Upper lobe of left lung (tissue), 6 donors: ENCODE data around the gene UTP25. TPM values are rescaled to one million over a fixed set of nuclear protein-coding genes. Genes with fewer than 3 reads are reported as not detected.

Experiments used
- ATAC-seq, 2 donors: fragments of 200-7000 bp; cut with Tn5 transposase; one replicate each; pipeline ENCODE4 v1.9.1; 2022; ENCODE audit warnings: mild to moderate bottlenecking in 2 of 2, moderate library complexity in 2 of 2; ENCODE audit not compliant: low FRiP score in 2 of 2
- DNase-seq, 2 donors: peaks; one replicate each; pipeline ENCODE4 v3.0.0-alpha.2; 2019 to 2020
- H3K27ac ChIP-seq, 4 donors: fragments of 200-600 bp; sonication (generic); one replicate each; pipeline ENCODE4 v1.5.1; 2016 to 2019
- H3K27me3 ChIP-seq, 4 donors: fragments of 200-600 bp; sonication (generic); one replicate each; pipeline ENCODE4 v1.5.1; 2017 to 2019
- H3K36me3 ChIP-seq, 4 donors: fragments of 200-600 bp; sonication (generic); one replicate each; pipeline ENCODE4 v1.5.1; 2016 to 2019
- H3K4me1 ChIP-seq, 4 donors: fragments of 200-600 bp; sonication (generic); one replicate each; pipeline ENCODE4 v1.5.1; 2018 to 2019
- H3K4me3 ChIP-seq, 4 donors: fragments of 200-600 bp; sonication (generic); one replicate each; pipeline ENCODE4 v1.5.1; 2017 to 2019; ENCODE audit warnings: mild to moderate bottlenecking in 2 of 4, moderate library complexity in 1 of 4
- H3K9me3 ChIP-seq, 4 donors: fragments of 200-600 bp; sonication (generic); one replicate each; pipeline ENCODE4 v1.5.1; 2018 to 2019
- EP300 ChIP-seq, 4 donors: sonication (generic); formaldehyde crosslinking; IDR thresholded peaks; one replicate each; pipeline ENCODE4 v1.5.1; 2017; ENCODE audit warnings: antibody characterized with exemption in 4 of 4, control low read depth in 2 of 4
- POLR2A ChIP-seq, 4 donors: fragments of 450-650 bp; IDR thresholded peaks; one replicate each; pipeline ENCODE4 v1.5.1; 2016 to 2017; ENCODE audit warnings: antibody characterized with exemption in 4 of 4, mild to moderate bottlenecking in 2 of 4
- POLR2AphosphoS5 ChIP-seq, 2 donors: sonication (generic); formaldehyde crosslinking; IDR thresholded peaks; one replicate each; pipeline ENCODE4 v1.5.1; 2017; ENCODE audit warnings: antibody characterized with exemption in 2 of 2
- WGBS, 2 donors: methylation state at CpG; one replicate each; pipeline ENCODE4 v1.1.5; 2017 to 2018; 5-methylcytosine and 5-hydroxymethylcytosine counted together
- total RNA-seq, 6 donors: library from RNA; depleted of rRNA in 4 of 6; stranded (reverse); fragments of >200 nt in 4 of 6; gene quantifications; one replicate each; pipeline versions ENCODE4 v1.1.0 to v1.2.1, GENCODE V29; 2016 to 2021
- TF ChIP-seq, protein P1 (sequence below), 6 experiments: fragments of 450-650 bp in 4 of 6; fragments of 200-600 bp in 2 of 6; sonication (generic) in 2 of 6; IDR thresholded peaks; one replicate each; pipeline ENCODE4 v1.5.1; 2016 to 2019; ENCODE audit warnings: antibody characterized with exemption in 6 of 6
- donor health status: DM: no; HTN: no; CAD: no; lungs with moderate emphysema.
- donor health status: DM: no; HTN: yes; CAD: no; lungs with severe emphysema.

The UTP25 gene
- total RNA-seq, 6 donors from 2014 or later, result 2.4 to 9.4 (median 7.9) TPM

DNA sequence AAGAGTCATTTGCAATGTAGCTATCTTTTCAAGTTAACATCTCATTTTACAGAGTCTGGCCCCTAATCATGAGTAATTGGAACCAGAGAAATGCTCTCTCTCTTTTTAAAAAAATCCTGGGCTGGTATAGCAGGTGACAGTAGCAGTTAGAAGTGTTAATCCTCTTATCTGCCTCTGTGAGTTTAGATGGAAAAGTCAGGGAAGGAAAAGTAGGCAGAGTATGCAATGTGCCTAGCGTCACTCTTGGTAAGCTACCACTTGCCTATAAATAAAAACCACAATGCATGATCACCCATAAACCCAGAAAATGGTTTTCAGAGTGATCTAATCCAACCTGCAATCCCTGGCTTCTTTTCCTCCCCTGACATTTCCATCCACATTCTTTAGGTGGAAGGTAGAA, 43.2 kb downstream of the UTP25 start:
- no peaks in the 10 kb centered on the region for H3K27me3 ChIP-seq
- WGBS, 2 donors, result 29 to 60% methylated on average over 1 of the region's 1 CpG
- ATAC-seq, result no peak
- H3K9me3 ChIP-seq, result peaks cover 0 to 6% (median 5%) of the 10 kb centered on the region in 4 donors
- TF ChIP-seq, protein P1, sequence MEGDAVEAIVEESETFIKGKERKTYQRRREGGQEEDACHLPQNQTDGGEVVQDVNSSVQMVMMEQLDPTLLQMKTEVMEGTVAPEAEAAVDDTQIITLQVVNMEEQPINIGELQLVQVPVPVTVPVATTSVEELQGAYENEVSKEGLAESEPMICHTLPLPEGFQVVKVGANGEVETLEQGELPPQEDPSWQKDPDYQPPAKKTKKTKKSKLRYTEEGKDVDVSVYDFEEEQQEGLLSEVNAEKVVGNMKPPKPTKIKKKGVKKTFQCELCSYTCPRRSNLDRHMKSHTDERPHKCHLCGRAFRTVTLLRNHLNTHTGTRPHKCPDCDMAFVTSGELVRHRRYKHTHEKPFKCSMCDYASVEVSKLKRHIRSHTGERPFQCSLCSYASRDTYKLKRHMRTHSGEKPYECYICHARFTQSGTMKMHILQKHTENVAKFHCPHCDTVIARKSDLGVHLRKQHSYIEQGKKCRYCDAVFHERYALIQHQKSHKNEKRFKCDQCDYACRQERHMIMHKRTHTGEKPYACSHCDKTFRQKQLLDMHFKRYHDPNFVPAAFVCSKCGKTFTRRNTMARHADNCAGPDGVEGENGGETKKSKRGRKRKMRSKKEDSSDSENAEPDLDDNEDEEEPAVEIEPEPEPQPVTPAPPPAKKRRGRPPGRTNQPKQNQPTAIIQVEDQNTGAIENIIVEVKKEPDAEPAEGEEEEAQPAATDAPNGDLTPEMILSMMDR (IDR thresholded peaks at IDR 0.05), result no peak
- TF ChIP-seq POLR2A (IDR thresholded peaks at IDR 0.05), result no peak
- TF ChIP-seq EP300 (IDR thresholded peaks at IDR 0.05), result no peak
- no peak for TF ChIP-seq POLR2AphosphoS5 (IDR thresholded peaks at IDR 0.05)
- no peaks in the 10 kb centered on the region for H3K36me3 ChIP-seq
- no peak for DNase-seq
- no peak overlapping the region for H3K27ac ChIP-seq
- H3K4me1 ChIP-seq, result no peaks in the 10 kb centered on the region
- no peak overlapping the region for H3K4me3 ChIP-seq

DNA sequence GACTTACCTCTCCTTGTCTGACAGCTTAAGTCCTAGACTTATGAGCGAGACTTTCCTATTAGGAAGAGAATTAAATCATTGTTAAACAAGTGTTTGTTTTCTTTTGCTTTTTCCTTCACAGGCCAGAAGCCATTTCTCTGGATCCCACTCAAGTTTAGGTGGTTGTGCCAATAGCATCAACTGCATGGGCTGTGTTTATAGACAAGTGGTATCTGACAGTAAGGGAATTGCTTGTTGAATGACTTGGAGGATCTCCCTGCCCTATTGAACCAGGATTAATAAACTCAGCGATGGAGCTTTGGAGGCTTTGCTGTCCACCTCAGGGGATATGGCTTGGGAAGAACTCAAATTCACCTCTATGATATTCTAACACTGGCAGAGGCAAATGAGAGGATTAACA, 43.7 kb downstream of the UTP25 start:
- H3K27ac ChIP-seq, result no peak overlapping the region
- H3K36me3 ChIP-seq, result no peaks in the 10 kb centered on the region
- no peaks in the 10 kb centered on the region for H3K27me3 ChIP-seq
- no peak for DNase-seq
- 71 to 78% methylated on average over 2 of the region's 2 CpGs for WGBS, 2 donors
- ATAC-seq, result no peak
- no peak for TF ChIP-seq POLR2A (IDR thresholded peaks at IDR 0.05)
- TF ChIP-seq, protein P1 (IDR thresholded peaks at IDR 0.05), result no peak
- no peak overlapping the region for H3K4me3 ChIP-seq
- peaks cover 0 to 6% (median 4%) of the 10 kb centered on the region in 4 donors for H3K9me3 ChIP-seq
- H3K4me1 ChIP-seq, result no peaks in the 10 kb centered on the region

DNA sequence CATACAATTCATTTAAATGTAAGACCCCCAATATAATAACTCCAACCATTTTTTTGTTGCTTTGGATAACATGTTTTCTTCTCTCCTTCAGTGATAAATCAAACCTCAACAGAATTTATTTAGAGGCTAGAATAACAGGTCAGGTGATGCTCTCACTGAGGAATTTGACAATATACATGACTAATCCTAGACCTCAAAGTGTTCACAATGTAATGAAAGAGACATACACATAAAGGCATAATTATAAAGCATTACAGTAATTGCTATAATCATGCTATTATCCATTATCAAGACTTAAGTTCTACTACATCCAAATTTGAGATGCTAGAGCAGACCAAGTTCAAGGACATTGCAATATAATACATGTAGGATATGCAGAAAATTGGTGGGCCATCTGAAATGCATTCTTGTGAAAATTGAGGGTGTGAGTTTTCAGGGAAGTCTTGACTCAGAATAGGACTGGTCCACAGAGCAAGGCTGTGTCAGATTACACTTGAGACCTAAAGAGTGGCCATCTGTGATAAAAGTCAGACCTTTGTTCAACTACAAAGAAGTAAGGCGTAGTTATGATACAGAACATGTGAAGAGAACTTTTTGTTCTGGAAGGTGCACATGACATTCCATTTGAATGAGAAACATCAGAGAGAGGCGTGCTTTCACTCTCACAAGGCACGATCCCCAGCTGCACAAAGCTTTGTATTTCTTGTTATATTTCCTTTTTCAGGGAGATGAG, 45.5 kb downstream of the UTP25 start:
- Histone ChIP-seq H3K27me3 (no peaks in the 10 kb centered on the region), H3K36me3 (no peaks in the 10 kb centered on the region), H3K4me1 (no peaks in the 10 kb centered on the region), H3K27ac (no peak overlapping the region), H3K9me3 (no peaks in the 10 kb centered on the region), H3K4me3 (no peak overlapping the region)
- ATAC-seq (no peak), DNase-seq (no peak)
- no peak for TF ChIP-seq POLR2AphosphoS5 (IDR thresholded peaks at IDR 0.05)
- TF ChIP-seq POLR2A (IDR thresholded peaks at IDR 0.05), result no peak
- TF ChIP-seq, protein P1 (IDR thresholded peaks at IDR 0.05), result no peak
- TF ChIP-seq EP300 (IDR thresholded peaks at IDR 0.05), result no peak
- 77 to 78% methylated on average over 3 of the region's 3 CpGs for WGBS, 2 donors

DNA sequence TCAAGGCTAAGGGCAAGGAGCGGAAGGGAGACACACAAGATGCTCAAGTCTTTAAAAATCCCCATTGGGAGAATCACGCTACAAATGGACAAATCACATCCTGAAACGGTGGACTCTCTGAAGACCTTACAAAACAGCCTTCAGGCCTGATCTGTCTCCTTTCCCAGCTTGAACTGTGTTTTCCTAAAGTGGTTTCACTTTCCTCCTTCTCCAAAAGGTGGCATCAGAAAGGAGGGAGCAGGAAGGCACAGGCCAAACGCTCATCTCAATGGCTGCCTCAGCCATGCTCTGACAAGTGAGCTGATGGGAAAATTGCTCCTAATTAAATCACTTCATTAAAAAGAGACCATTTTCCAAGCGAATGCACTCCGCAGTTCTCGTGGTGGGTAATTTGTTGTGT, 47.7 kb downstream of the UTP25 start:
- H3K4me1 ChIP-seq, result no peaks in the 10 kb centered on the region
- H3K9me3 ChIP-seq, result no peaks in the 10 kb centered on the region
- no peaks in the 10 kb centered on the region for H3K27me3 ChIP-seq
- no peak overlapping the region for H3K4me3 ChIP-seq
- H3K27ac ChIP-seq, result no peak overlapping the region
- H3K36me3 ChIP-seq, result no peaks in the 10 kb centered on the region
- 47 to 66% methylated on average over 7 of the region's 7 CpGs for WGBS, 2 donors
- DNase-seq (no peak), ATAC-seq (no peak)
- TF ChIP-seq, protein P1 (IDR thresholded peaks at IDR 0.05), result no peak
- TF ChIP-seq POLR2AphosphoS5 (IDR thresholded peaks at IDR 0.05) (no peak), POLR2A (IDR thresholded peaks at IDR 0.05) (no peak), EP300 (IDR thresholded peaks at IDR 0.05) (no peak)
